GM19240 (cell line): Measurements from ENCODE around the gene OTOG.

Source experiments
- DNase-seq: peaks from one replicate; pipeline ENCODE4 v3.0.0; 2011; ENCODE audit warnings: low spot score; ENCODE audit not compliant: insufficient read length

Gene OTOG

GRCh38 chr11:17560281-17561110, 13.4 kb downstream of the OTOG start:
- DNase-seq, result no peak

GRCh38 chr11:17561111-17561415, 14.0 kb downstream of the OTOG start:
- no peak for DNase-seq

GRCh38 chr11:17561526-17561925, 14.5 kb downstream of the OTOG start:
- no peak for DNase-seq

- DNase-seq, result no peak
Measured at GRCh38 chr11:17563231-17563646, 16.2 kb downstream of the OTOG start.

GRCh38 chr11:17563961-17564686, 17.1 kb downstream of the OTOG start:
- DNase-seq, result no peak

GRCh38 chr11:17564687-17565042, 17.6 kb downstream of the OTOG start:
- no peak for DNase-seq

GRCh38 chr11:17568944-17569343, 21.9 kb downstream of the OTOG start:
- no peak for DNase-seq

- DNase-seq, result no peak
Measured at GRCh38 chr11:17570034-17570433, 23.0 kb downstream of the OTOG start.

GRCh38 chr11:17571431-17572358, 24.6 kb downstream of the OTOG start:
- DNase-seq, result no peak

GRCh38 chr11:17572359-17572690, 25.3 kb downstream of the OTOG start:
- no peak for DNase-seq

GRCh38 chr11:17572791-17573460, 25.9 kb downstream of the OTOG start:
- no peak for DNase-seq

GRCh38 chr11:17573526-17573925, 26.5 kb downstream of the OTOG start:
- DNase-seq, result no peak

GRCh38 chr11:17574141-17575091, 27.4 kb downstream of the OTOG start:
- DNase-seq, result no peak

- DNase-seq, result no peak
Measured at GRCh38 chr11:17575431-17576425, 28.7 kb downstream of the OTOG start.

- no peak for DNase-seq
Measured at GRCh38 chr11:17578296-17578695, 31.2 kb downstream of the OTOG start.

GRCh38 chr11:17578958-17579357, 31.9 kb downstream of the OTOG start:
- no peak for DNase-seq

- no peak for DNase-seq
Measured at GRCh38 chr11:17579451-17579850, 32.4 kb downstream of the OTOG start.

- no peak for DNase-seq
Measured at GRCh38 chr11:17580271-17580670, 33.2 kb downstream of the OTOG start.
